Smooth muscle cell (in vitro differentiated cells): ENCODE measurements around the gene TMEM117. TPM values are rescaled to one million over a fixed set of nuclear protein-coding genes. Genes with fewer than 3 reads are reported as not detected.

ENCODE experiments used
- DNase-seq: peaks from one replicate; lab custom pipeline; 2025; ENCODE audit not compliant: unreplicated experiment; lab: John Stamatoyannopoulos, UW
- H2AFZ ChIP-seq: fragments of 200-600 bp; sonication (generic); 2 replicates; pipeline ENCODE4 v1.6.0; 2016; ENCODE audit warnings: antibody characterized with exemption, low read depth, mild to moderate bottlenecking
- H3F3A ChIP-seq: fragments of 200-600 bp; sonication (generic); 2 replicates; pipeline ENCODE4 v1.6.0; 2017; ENCODE audit warnings: antibody characterized with exemption, low read depth
- H3K27ac ChIP-seq: fragments of 200-600 bp; sonication (generic); 2 replicates; pipeline ENCODE4 v1.5.1; 2016; ENCODE audit warnings: low read depth, mild to moderate bottlenecking
- H3K27me3 ChIP-seq: fragments of 200-600 bp; sonication (generic); 2 replicates; pipeline ENCODE4 v1.6.1; 2016; ENCODE audit warnings: low read depth, mild to moderate bottlenecking
- H3K36me3 ChIP-seq: fragments of 200-600 bp; sonication (generic); 2 replicates; pipeline ENCODE4 v1.5.1; 2016; ENCODE audit warnings: low read depth
- H3K4me1 ChIP-seq: fragments of 200-600 bp; sonication (generic); 2 replicates; pipeline ENCODE4 v1.5.1; 2016; ENCODE audit warnings: low read depth
- H3K4me2 ChIP-seq: fragments of 200-600 bp; sonication (generic); 2 replicates; pipeline ENCODE4 v1.6.0; 2016; ENCODE audit warnings: mild to moderate bottlenecking
- H3K4me3 ChIP-seq: fragments of 200-600 bp; sonication (generic); 2 replicates; pipeline ENCODE4 v1.5.1; 2016; ENCODE audit warnings: mild to moderate bottlenecking
- H3K79me2 ChIP-seq: fragments of 200-600 bp; sonication (generic); 2 replicates; pipeline ENCODE4 v1.6.0; 2016; ENCODE audit warnings: low read depth, mild to moderate bottlenecking
- H3K9ac ChIP-seq: fragments of 200-600 bp; sonication (generic); 2 replicates; pipeline ENCODE4 v1.6.0; 2016; ENCODE audit warnings: low read depth
- H3K9me3 ChIP-seq: fragments of 200-600 bp; sonication (generic); replicated peaks from 2 replicates; pipeline ENCODE4 v1.5.1; 2016; ENCODE audit warnings: low read depth
- H4K20me1 ChIP-seq: fragments of 200-600 bp; sonication (generic); 2 replicates; pipeline ENCODE4 v1.6.0; 2016; ENCODE audit warnings: low read depth
- WGBS: methylation state at CpG from one replicate; pipeline ENCODE4 v1.1.7; 2016; ENCODE audit warnings: low lambda C conversion rate; 5-methylcytosine and 5-hydroxymethylcytosine counted together
- polyA plus RNA-seq: library from polyadenylated mRNA; unstranded; fragments of >200 nt; fragmentation: Nextera tagmentation; extraction: Ambion mirVana; gene quantifications from 2 replicates; pipeline ENCODE4 v1.2.1, GENCODE V29; 2016
- total RNA-seq: library from RNA; depleted of rRNA; stranded (reverse); fragments of >200 nt; gene quantifications from 2 replicates; pipeline ENCODE4 v1.2.3, GENCODE V29; 2014
- TF ChIP-seq, protein P1 (sequence below): fragments of 200-600 bp; sonication (generic); IDR thresholded peaks from 2 replicates; pipeline ENCODE4 v1.5.1; 2017; ENCODE audit warnings: borderline replicate concordance, mild to moderate bottlenecking, antibody characterized with exemption; ENCODE audit not compliant: insufficient read depth, poor library complexity, severe bottlenecking

The TMEM117 gene
- total and polyA plus RNA-seq, 2 experiments from 2014 or later: 13.0 to 38.9 TPM

DNA sequence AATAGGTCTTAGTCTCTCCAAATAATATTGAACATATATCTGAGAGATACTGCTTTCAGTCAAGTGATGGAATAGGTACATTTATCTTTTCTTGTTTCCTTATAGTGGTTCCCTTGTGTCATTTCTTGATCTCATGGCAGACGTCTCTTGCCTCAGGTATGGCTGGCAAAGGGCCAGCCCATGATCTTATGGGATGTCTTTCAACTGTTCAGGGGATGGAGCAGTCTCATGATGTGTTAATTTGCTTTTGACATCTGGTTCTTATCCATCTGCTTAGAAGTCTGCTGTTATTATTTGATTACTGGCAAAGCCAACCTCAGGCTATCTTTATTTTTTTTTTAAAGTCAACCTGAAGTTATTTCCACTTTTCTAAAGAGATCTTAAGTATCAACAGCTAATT, 262.9 kb downstream of the TMEM117 start:
- no peaks in the 10 kb centered on the region for H3K36me3 ChIP-seq
- H3K27me3 ChIP-seq: no peaks in the 10 kb centered on the region
- H3K79me2 ChIP-seq: no peaks in the 10 kb centered on the region
- TF ChIP-seq, protein P1, sequence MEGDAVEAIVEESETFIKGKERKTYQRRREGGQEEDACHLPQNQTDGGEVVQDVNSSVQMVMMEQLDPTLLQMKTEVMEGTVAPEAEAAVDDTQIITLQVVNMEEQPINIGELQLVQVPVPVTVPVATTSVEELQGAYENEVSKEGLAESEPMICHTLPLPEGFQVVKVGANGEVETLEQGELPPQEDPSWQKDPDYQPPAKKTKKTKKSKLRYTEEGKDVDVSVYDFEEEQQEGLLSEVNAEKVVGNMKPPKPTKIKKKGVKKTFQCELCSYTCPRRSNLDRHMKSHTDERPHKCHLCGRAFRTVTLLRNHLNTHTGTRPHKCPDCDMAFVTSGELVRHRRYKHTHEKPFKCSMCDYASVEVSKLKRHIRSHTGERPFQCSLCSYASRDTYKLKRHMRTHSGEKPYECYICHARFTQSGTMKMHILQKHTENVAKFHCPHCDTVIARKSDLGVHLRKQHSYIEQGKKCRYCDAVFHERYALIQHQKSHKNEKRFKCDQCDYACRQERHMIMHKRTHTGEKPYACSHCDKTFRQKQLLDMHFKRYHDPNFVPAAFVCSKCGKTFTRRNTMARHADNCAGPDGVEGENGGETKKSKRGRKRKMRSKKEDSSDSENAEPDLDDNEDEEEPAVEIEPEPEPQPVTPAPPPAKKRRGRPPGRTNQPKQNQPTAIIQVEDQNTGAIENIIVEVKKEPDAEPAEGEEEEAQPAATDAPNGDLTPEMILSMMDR: no peak
- no peak overlapping the region for H3K9ac ChIP-seq
- no peak for DNase-seq
- WGBS: 56% methylated on average over 1 of the region's 1 CpG
- no peaks in the 10 kb centered on the region for H4K20me1 ChIP-seq
- no peak overlapping the region for H3K4me3 ChIP-seq
- H2AFZ ChIP-seq: no peak overlapping the region
- no peak overlapping the region for H3K4me2 ChIP-seq
- no peaks in the 10 kb centered on the region for H3F3A ChIP-seq
- no peak overlapping the region for H3K27ac ChIP-seq
- H3K4me1 ChIP-seq: no peaks in the 10 kb centered on the region
- H3K9me3 ChIP-seq: no peaks in the 10 kb centered on the region

DNA sequence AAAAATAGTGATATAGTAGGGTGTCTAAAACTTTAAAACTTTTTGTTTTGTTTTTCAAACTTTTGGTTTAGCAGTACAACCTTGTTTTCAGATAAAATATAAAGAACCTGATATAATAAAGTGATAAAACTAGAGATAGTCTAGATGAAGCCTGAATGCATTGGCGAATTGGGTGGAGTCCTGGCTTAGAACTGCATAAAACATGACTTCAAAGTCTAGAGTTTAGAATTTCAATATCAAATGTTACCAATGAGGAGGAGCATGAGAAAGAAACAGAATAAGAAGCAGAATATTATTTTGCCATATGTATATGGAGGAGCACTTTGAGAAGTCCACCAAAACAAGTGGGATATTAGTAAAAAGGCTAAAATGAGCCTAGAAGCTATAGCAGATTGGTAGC, 263.6 kb downstream of the TMEM117 start:
- 100% methylated on average over 1 of the region's 1 CpG for WGBS
- Histone ChIP-seq H3K4me1 (no peaks in the 10 kb centered on the region), H3K27me3 (no peaks in the 10 kb centered on the region), H3K4me3 (no peak overlapping the region), H2AFZ (no peak overlapping the region), H3K9me3 (no peaks in the 10 kb centered on the region), H4K20me1 (no peaks in the 10 kb centered on the region), H3K4me2 (no peak overlapping the region), H3K36me3 (no peaks in the 10 kb centered on the region), H3F3A (no peaks in the 10 kb centered on the region), H3K79me2 (no peaks in the 10 kb centered on the region), H3K27ac (no peak overlapping the region), H3K9ac (no peak overlapping the region)
- TF ChIP-seq, protein P1: no peak
- no peak for DNase-seq

DNA sequence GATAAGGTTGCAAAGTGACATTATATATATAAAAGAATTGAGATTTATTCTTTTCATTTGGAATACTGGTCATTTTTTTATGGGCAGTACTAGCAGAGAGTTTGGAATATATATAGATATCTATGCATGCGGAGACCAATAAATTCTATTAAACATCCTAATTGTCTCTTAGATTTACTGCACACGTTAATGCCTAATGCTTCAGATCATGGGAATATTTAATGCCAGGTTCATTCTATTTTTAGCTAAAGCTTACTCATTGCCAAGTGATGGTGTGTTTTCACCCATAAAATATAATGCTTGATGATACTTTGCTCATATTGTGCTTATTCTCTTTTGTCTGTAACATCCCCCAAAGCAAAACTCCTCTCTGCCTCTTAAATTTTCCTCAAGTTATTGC, 264.4 kb downstream of the TMEM117 start:
- Histone ChIP-seq H3F3A (no peaks in the 10 kb centered on the region), H3K9me3 (no peaks in the 10 kb centered on the region), H3K27me3 (no peaks in the 10 kb centered on the region), H3K9ac (no peak overlapping the region), H4K20me1 (peaks cover under 1% of the 10 kb centered on the region), H3K79me2 (no peaks in the 10 kb centered on the region), H3K4me2 (no peak overlapping the region), H3K27ac (no peak overlapping the region), H3K36me3 (no peaks in the 10 kb centered on the region), H3K4me1 (no peaks in the 10 kb centered on the region), H3K4me3 (no peak overlapping the region), H2AFZ (no peak overlapping the region)
- TF ChIP-seq, protein P1: no peak
- WGBS: 80% methylated on average over 2 of the region's 2 CpGs
- no peak for DNase-seq

DNA sequence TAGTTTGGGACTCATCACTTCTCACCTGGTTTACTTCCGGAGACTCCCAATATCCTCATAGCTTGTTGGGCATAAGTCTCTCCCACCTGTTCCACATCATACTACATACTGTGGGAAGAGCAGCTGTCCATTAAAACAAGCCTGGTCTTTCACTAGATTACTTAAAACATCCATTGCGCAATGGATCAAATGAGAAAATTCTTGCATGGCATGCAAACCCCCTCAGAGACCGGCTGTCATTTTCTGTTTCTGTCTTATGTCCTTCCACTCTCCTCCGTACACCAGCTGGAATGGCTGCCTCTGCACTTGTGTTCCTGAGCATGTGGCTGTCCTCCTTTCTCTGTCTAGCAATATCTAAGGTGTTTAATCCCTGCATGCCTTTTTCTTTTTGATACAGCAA, 265.6 kb downstream of the TMEM117 start:
- no peak overlapping the region for H3K4me3 ChIP-seq
- H3K79me2 ChIP-seq: no peaks in the 10 kb centered on the region
- peaks cover 5% of the 10 kb centered on the region for H4K20me1 ChIP-seq
- H3K4me2 ChIP-seq: no peak overlapping the region
- no peak overlapping the region for H3K9ac ChIP-seq
- no peaks in the 10 kb centered on the region for H3K9me3 ChIP-seq
- no peaks in the 10 kb centered on the region for H3K27me3 ChIP-seq
- H2AFZ ChIP-seq: no peak overlapping the region
- no peaks in the 10 kb centered on the region for H3F3A ChIP-seq
- TF ChIP-seq, protein P1: no peak
- H3K4me1 ChIP-seq: no peaks in the 10 kb centered on the region
- no peaks in the 10 kb centered on the region for H3K36me3 ChIP-seq
- no peak overlapping the region for H3K27ac ChIP-seq
- no peak for DNase-seq
- WGBS: 91% methylated on average over 4 of the region's 4 CpGs
